IPS DF 4.7 (cell line): ENCODE measurements around the gene PRKAR1B.

Source experiments
- DNase-seq: peaks from one replicate; pipeline ENCODE4 v3.0.0-alpha.2; 2013; ENCODE audit warnings: low spot score; ENCODE audit errors: extremely low read depth

PRKAR1B gene

GRCh38 chr7:725223-726005 lies 1.7 kb downstream of the PRKAR1B start:
- no peak for DNase-seq

- no peak for DNase-seq
Measured at GRCh38 chr7:724298-724697, 2.8 kb downstream of the PRKAR1B start.

GRCh38 chr7:723541-723940 lies 3.5 kb downstream of the PRKAR1B start:
- DNase-seq, result no peak

- DNase-seq, result no peak
Measured at GRCh38 chr7:721619-722248, 5.3 kb downstream of the PRKAR1B start.

GRCh38 chr7:716636-717035 lies 10.4 kb downstream of the PRKAR1B start:
- no peak for DNase-seq

GRCh38 chr7:716222-716621 lies 10.9 kb downstream of the PRKAR1B start:
- DNase-seq, result no peak

GRCh38 chr7:714251-714671 lies 12.8 kb downstream of the PRKAR1B start:
- DNase-seq, result no peak

GRCh38 chr7:713488-714230 lies 13.4 kb downstream of the PRKAR1B start:
- no peak for DNase-seq

- DNase-seq, result no peak
Measured at GRCh38 chr7:713139-713457, 14.0 kb downstream of the PRKAR1B start.

- DNase-seq, result no peak
Measured at GRCh38 chr7:712381-713138, 14.5 kb downstream of the PRKAR1B start.

- no peak for DNase-seq
Measured at GRCh38 chr7:711922-712380, 15.1 kb downstream of the PRKAR1B start.

- DNase-seq, result no peak
Measured at GRCh38 chr7:711093-711921, 15.8 kb downstream of the PRKAR1B start.

- no peak for DNase-seq
Measured at GRCh38 chr7:710161-710560, 16.9 kb downstream of the PRKAR1B start.

GRCh38 chr7:707296-708000 lies 19.6 kb downstream of the PRKAR1B start:
- DNase-seq, result no peak

GRCh38 chr7:706721-707120 lies 20.4 kb downstream of the PRKAR1B start:
- DNase-seq, result no peak

- no peak for DNase-seq
Measured at GRCh38 chr7:703049-703448, 24.0 kb downstream of the PRKAR1B start.

- no peak for DNase-seq
Measured at GRCh38 chr7:701086-701671, 25.9 kb downstream of the PRKAR1B start.

GRCh38 chr7:699476-700170 lies 27.5 kb downstream of the PRKAR1B start:
- no peak for DNase-seq
